Spleen (tissue), 11 donors: ENCODE data around the gene VTI1B. TPM values are rescaled to one million over a fixed set of nuclear protein-coding genes. Genes with fewer than 3 reads are reported as not detected.
"Not testable (repeated sequence)": the region's sequence is repeated elsewhere in the genome, so short reads cannot be mapped to it uniquely, and the experiment has no call there.

Source experiments
- DNase-seq: peaks from one replicate; pipeline ENCODE4 v3.0.0-alpha.2; 2020
- H3K27ac ChIP-seq, 8 donors: fragments of 200-600 bp; sonication (generic) in 7 of 8; 1 replicate in 4 of 8; 2 replicates in 4 of 8; pipeline versions ENCODE4 v1.5.0 to v1.8.0; 2016 to 2021; ENCODE audit warnings: inconsistent platforms in 4 of 8, mild to moderate bottlenecking in 4 of 8, moderate library complexity in 1 of 8
- H3K27me3 ChIP-seq, 7 donors: fragments of 200-600 bp; sonication (generic) in 6 of 7; replicated peaks in 1 of 7; 1 replicate in 4 of 7; 2 replicates in 3 of 7; pipeline versions ENCODE4 v1.5.0 to v1.8.0; 2016 to 2021; ENCODE audit warnings: inconsistent platforms in 3 of 7, mild to moderate bottlenecking in 1 of 7
- H3K36me3 ChIP-seq, 6 donors: fragments of 200-600 bp; sonication (generic) in 5 of 6; 1 replicate in 4 of 6; 2 replicates in 2 of 6; pipeline versions ENCODE4 v1.5.0 to v1.8.0; 2016 to 2021; ENCODE audit warnings: inconsistent platforms in 2 of 6
- H3K4me1 ChIP-seq, 6 donors: fragments of 200-600 bp; sonication (generic) in 5 of 6; 1 replicate in 3 of 6; 2 replicates in 3 of 6; pipeline versions ENCODE4 v1.5.0 to v1.8.0; 2016 to 2021; ENCODE audit warnings: inconsistent platforms in 3 of 6
- H3K4me3 ChIP-seq, 8 donors: fragments of 200-600 bp; sonication (generic) in 7 of 8; 1 replicate in 4 of 8; 2 replicates in 4 of 8; pipeline versions ENCODE4 v1.5.0 to v1.8.0; 2016 to 2021; ENCODE audit warnings: inconsistent platforms in 4 of 8, mild to moderate bottlenecking in 4 of 8, moderate library complexity in 2 of 8
- H3K9me3 ChIP-seq, 8 donors: fragments of 200-600 bp; sonication (generic) in 7 of 8; 1 replicate in 4 of 8; 2 replicates in 4 of 8; pipeline versions ENCODE4 v1.5.0 to v1.8.0; 2016 to 2021; ENCODE audit warnings: inconsistent platforms in 4 of 8
- CTCF ChIP-seq, 11 experiments: fragments of 200-600 bp in 7 of 11; fragments of 450-650 bp in 4 of 11; sonication (generic) in 4 of 11; IDR thresholded peaks in 8 of 11; conservative IDR thresholded peaks in 3 of 11; 1 replicate in 7 of 11; 2 replicates in 4 of 11; pipeline versions ENCODE4 v1.4.0 to v1.8.0; 2016 to 2021; ENCODE audit warnings: antibody characterized with exemption in 11 of 11, inconsistent platforms in 4 of 11, mild to moderate bottlenecking in 1 of 11
- POLR2A ChIP-seq, 3 donors: fragments of 450-650 bp; IDR thresholded peaks; one replicate each; pipeline ENCODE4 v1.5.1; 2017; ENCODE audit warnings: antibody characterized with exemption in 3 of 3, mild to moderate bottlenecking in 1 of 3
- POLR2AphosphoS5 ChIP-seq, 3 donors: sonication (generic); formaldehyde crosslinking; IDR thresholded peaks; one replicate each; pipeline ENCODE4 v1.5.1; 2017; ENCODE audit warnings: antibody characterized with exemption in 3 of 3
- WGBS, 5 donors: extraction: QIAGEN DNeasy Blood & Tissue Kit in 3 of 5; methylation state at CpG; one replicate each; pipeline versions ENCODE4 v1.1.5 to v1.1.7; 2013 to 2018; 5-methylcytosine and 5-hydroxymethylcytosine counted together
- intact Hi-C: fragments of 100-400 bp; cut with DNase I; formaldehyde crosslinking; loops from one replicate; pipeline ENCODE4 v1.15.0; 2023; ENCODE audit warnings: low total_unique reads
- polyA plus RNA-seq, 3 donors: library from polyadenylated mRNA; stranded (reverse); fragments of 200-250 nt; gene quantifications; one replicate each; pipeline ENCODE4 v1.2.1, GENCODE V29; 2013
- total RNA-seq, 7 donors: library from RNA; depleted of rRNA in 3 of 7; stranded (reverse); fragments of >200 nt in 3 of 7; fragmentation: NEBNext Ultra II Directional in 4 of 7; extraction: Animal tissue kit (Norgen Biotek cat#: 25700) in 4 of 7; gene quantifications; one replicate each; pipeline versions ENCODE4 v1.1.0 to v1.2.1, GENCODE V29; 2016 to 2021
- donor health status: healthy with polysubstance abuse.
- donor health status: DM: no; HTN: no; CAD: no; lungs with moderate emphysema.
- donor health status: DM: no; HTN: no; CAD: no.
- donor health status: Bipolar disorder and iron deficiency.
- donor health status: healthy.
- donor health status: DM: no; HTN: no; CAD: no.
- donor health status: DM: yes; HTN: yes; CAD: no.

VTI1B gene
- total and polyA plus RNA-seq, 10 donors = 42.1 to 84.1 (median 63.5) TPM

GRCh38 chr14:67705211-67705610 is 30.8 kb upstream of the VTI1B start:
- DNase-seq = no peak
- Histone ChIP-seq H3K9me3 (peaks cover 0 to 28% (median 25%) of the 10 kb centered on the region in 8 donors), H3K27ac (no peak overlapping the region), H3K36me3 (no peaks in the 10 kb centered on the region), H3K4me3 (no peak overlapping the region), H3K27me3 (no peaks in the 10 kb centered on the region), H3K4me1 (peaks cover 0 to 7% (median 0%) of the 10 kb centered on the region in 6 donors)
- intact Hi-C loops = no loop called here
- WGBS, 5 donors = 75 to 83% (median 79%) methylated on average over 3 of the region's 3 CpGs
- TF ChIP-seq CTCF (IDR thresholded peaks at IDR 0.05 in 8 of 11, conservative IDR thresholded peaks at IDR 0.05 in 3 of 11) (no peak), POLR2A (IDR thresholded peaks at IDR 0.05) (no peak), POLR2AphosphoS5 (IDR thresholded peaks at IDR 0.05) (no peak)

- Histone ChIP-seq H3K9me3 (peaks cover 0 to 22% (median 18%) of the 10 kb centered on the region in 8 donors), H3K27ac (no peak overlapping the region), H3K36me3 (no peaks in the 10 kb centered on the region), H3K4me3 (no peak overlapping the region), H3K4me1 (peaks cover 0 to 7% (median 0%) of the 10 kb centered on the region in 6 donors), H3K27me3 (no peaks in the 10 kb centered on the region)
- no peak for DNase-seq
- intact Hi-C loops = no loop called here
- 0 to 3% (median 0%) methylated on average over 3 of the region's 3 CpGs for WGBS, 5 donors
- TF ChIP-seq POLR2AphosphoS5 (IDR thresholded peaks at IDR 0.05) (no peak), CTCF (IDR thresholded peaks at IDR 0.05 in 8 of 11, conservative IDR thresholded peaks at IDR 0.05 in 3 of 11) (peak; percentile 40 to 75 (median 66))
Observed at GRCh38 chr14:67704484-67705089, 30.2 kb upstream of the VTI1B start.

- no peak for TF ChIP-seq POLR2A (IDR thresholded peaks at IDR 0.05)
- TF ChIP-seq CTCF (IDR thresholded peaks at IDR 0.05 in 8 of 11, conservative IDR thresholded peaks at IDR 0.05 in 3 of 11) = no peak
- TF ChIP-seq POLR2AphosphoS5 (IDR thresholded peaks at IDR 0.05) = no peak
- H3K36me3 ChIP-seq = no peaks in the 10 kb centered on the region
- peaks cover 0 to 16% (median 13%) of the 10 kb centered on the region in 8 donors for H3K9me3 ChIP-seq
- intact Hi-C loops = no loop called here
- peaks cover 0 to 7% (median 0%) of the 10 kb centered on the region in 6 donors for H3K4me1 ChIP-seq
- WGBS, 5 donors = 40 to 54% (median 45%) methylated on average over 3 of the region's 3 CpGs
- H3K27ac ChIP-seq = no peak overlapping the region
- no peak for DNase-seq
- no peaks in the 10 kb centered on the region for H3K27me3 ChIP-seq
- no peak overlapping the region for H3K4me3 ChIP-seq
Observed at GRCh38 chr14:67703997-67704396, 29.6 kb upstream of the VTI1B start.

GRCh38 chr14:67701492-67701891 is 27.1 kb upstream of the VTI1B start, which contains the start of gene RDH12:
Gene RDH12, plus strand, starts transcription at chr14:67701886. Its CDS starts 20,757 bp downstream, at chr14:67722643.
- DNase-seq, H3K36me3 ChIP-seq, H3K4me3 ChIP-seq, H3K4me1 ChIP-seq, intact Hi-C loops, H3K27me3 ChIP-seq, H3K9me3 ChIP-seq: not testable (repeated sequence)
- 77 to 95% (median 85%) methylated on average over 8 of the region's 8 CpGs for WGBS, 5 donors
- H3K27ac ChIP-seq = peak within 1 kb of the TSS in 1 of 8 donors; percentile 43
